ENCODE results near the gene DOCK3.
"Not testable (repeated sequence)": the region's sequence is repeated elsewhere in the genome, so short reads cannot be mapped to it uniquely, and the experiment has no call there.

The DOCK3 gene

DNA sequence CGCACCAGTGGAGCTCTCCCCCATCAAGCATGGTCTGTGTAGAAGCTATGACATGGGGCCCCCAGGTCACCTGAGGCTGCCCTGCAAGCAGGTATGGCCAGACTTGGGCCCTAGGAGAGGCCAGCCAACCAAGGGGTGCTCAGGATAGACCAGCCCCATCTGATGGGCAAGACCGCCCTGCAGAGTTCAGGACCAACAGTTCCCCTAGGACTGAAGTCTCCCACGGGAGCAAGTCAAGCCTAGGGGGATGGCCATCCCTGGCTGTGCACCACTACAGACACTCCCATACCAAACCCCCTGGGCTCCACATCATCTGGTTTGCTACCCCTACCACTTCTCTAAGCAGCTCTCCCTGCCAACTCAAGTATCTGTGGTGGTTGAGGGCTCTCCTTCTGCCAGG is 568.2 kb downstream of the DOCK3 start:
- no peak for DNase-seq (ENCODE audit: low spot score)

DNA sequence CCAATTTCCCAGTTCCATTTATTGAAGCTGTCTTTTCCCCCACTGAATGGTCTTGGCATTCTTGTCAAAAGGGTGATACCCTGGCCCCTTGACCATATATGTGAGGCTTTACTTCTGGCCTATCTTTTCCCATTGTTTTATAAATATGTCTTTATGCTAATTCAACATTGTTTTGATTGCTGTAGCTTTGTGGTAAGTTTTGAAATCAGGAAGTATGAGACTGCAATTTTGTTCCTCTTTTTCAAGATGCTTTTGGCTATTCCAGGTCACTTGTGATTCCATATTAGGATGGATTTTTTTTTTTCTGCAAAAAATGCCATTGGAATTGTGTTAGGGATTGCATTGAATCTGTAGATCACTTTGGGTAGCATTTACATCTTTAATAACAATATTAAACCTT is 569.2 kb downstream of the DOCK3 start:
- no peak for DNase-seq (ENCODE audit: low spot score)

DNA sequence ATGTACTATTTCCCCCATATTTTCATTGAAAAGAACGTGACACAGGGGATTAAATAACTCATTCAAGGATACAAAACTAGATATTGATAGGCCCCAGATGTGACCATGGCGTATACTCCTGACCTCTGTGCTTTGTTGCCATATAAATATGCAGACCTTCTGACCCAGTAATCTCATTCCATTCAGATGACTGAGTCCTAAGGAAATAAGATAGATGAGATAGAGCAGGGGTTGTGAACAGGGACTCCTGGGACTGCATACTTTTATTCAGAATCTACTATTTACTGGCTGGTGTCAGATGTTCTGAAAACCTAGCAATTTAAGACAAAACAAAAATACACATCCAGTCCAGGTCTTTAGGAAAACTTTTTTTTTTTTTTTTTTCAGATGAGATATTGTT is 571.1 kb downstream of the DOCK3 start:
- DNase-seq (ENCODE audit: low spot score) = no peak

DNA sequence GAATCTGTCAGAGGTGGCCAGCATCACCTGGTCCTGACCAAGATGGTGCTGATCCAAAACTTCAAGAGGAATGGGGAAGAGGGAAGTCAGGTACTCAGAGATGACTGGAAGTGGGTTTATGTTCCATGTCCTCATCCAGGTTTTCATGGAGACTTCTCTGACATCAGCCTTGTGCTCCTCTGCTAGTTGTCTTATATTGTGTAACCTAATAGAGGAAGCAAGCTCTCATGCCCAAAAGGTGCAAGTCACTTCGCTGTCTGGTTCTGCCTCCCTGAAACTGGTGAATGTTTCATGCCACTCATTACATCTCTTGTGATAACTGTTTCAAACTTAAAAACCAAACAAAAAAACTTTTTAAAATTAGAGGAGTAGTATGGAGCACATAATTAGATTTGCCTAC is 583.1 kb downstream of the DOCK3 start:
- DNase-seq (ENCODE audit: low spot score) = no peak

DNA sequence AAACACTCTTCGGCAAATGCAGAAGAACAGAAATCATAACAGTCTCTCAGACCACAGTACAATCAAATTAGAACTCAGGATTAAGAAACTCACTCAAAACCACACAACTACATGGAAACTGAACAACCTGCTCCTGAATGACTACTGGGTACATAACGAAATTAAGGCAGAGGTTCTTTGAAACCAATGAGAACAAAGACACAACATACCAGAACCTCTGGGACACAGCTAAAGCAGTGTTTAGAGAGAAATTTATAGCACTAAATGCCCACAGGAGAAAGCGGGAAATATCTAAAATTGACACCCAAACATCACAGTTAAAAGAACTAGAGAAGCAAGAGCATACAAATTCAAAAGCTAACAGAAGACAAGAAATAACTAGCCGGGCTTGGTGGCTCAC is 589.4 kb downstream of the DOCK3 start:
- not testable (repeated sequence) for DNase-seq (ENCODE audit: low spot score)

DNA sequence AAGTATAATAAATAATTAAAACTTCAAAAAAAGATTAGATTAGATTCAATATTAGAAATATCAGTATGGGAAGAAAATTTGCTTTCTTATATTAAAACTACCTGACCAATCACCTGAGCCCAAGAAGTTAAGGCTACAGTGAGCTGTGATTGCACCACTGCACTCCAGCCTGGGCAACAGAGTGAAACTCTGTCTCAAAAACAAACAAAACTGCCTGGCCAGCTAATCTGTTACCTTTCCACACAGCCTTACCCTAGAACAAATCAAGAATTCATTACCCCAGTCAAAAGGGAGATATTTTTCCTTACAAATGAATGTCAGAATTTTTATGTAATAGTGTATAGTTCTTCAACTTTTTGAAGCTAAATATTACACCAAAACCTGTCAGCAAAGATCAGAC is 593.4 kb downstream of the DOCK3 start:
- DNase-seq (ENCODE audit: low spot score) = no peak

DNA sequence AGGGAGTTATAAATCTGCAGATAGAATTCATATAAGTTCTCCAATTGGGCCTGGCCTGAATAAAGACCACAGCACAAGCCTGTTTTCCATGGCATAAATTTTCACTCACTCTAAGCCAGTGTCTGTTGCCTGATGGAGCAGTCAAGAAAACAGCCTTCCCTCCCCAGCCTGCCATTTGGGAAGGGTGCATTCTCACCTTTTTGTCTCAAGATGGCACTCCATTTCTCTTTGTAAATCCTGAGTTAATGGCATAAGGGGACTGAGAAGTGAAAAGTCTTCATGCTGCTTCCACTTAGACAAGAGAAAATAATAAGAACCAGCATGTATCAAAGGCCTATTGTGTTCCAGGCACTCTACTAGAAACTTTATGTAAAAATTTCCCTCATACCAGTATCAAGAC is 594.7 kb downstream of the DOCK3 start:
- DNase-seq (ENCODE audit: low spot score) = no peak

DNA sequence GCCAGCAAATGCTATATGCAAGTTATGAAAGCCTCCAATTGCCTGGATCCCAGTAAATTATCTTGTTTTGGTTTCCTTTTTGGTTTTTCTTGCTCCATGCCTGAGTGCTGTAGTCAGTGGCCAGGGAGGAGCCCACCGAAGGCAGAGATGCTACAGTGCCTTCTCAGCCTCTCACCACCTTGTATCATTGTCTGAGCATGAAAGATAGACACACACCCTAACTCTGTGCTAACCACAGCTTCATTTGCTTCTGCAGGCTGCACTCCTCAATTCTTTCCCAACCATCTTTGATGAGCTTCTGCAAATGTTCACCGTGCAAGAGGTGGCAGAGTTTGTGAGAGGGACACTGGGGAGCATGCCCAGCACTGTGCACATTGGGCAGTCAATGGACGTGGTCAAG is 595.8 kb downstream of the DOCK3 start:
- DNase-seq (ENCODE audit: low spot score) = no peak

DNA sequence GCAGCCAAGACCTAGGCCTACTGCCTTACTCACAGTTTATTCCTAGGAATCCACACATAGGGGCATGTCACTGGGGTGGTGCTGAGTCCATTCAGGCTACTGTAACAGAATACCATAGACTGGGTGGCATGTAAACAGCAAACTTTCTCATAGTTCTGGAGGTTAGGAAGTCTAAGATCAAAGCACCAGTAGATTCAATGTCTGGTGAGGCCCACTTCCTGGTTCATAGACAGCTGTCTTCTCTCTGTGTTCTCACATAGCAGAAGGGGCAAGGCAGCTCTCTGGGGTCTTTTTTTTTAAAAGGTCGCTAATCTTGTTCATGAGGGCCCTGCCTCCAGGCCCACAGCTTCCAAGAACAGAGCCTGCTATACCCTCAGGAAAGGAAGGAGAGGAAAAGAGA is 596.4 kb downstream of the DOCK3 start:
- no peak for DNase-seq (ENCODE audit: low spot score)

DNA sequence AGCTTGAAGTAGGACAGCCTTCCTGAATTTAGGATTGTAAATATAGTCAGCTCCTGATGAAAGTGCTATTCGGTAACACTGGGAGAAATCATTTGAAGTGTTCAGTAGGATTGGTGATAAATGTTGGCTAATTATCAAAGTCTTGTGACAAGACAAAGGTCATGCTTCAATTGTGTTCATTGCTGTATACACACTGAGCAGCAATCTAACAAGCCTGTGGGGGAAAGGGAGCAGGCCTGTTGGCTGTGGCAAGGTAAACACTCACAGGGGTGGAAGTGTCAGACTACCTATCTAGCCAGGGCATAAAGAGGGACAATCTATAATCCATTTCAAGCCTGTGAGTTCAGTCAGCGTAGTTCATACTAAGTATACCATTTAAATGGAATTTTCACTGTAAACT is 599.3 kb downstream of the DOCK3 start:
- DNase-seq (ENCODE audit: low spot score) = no peak

DNA sequence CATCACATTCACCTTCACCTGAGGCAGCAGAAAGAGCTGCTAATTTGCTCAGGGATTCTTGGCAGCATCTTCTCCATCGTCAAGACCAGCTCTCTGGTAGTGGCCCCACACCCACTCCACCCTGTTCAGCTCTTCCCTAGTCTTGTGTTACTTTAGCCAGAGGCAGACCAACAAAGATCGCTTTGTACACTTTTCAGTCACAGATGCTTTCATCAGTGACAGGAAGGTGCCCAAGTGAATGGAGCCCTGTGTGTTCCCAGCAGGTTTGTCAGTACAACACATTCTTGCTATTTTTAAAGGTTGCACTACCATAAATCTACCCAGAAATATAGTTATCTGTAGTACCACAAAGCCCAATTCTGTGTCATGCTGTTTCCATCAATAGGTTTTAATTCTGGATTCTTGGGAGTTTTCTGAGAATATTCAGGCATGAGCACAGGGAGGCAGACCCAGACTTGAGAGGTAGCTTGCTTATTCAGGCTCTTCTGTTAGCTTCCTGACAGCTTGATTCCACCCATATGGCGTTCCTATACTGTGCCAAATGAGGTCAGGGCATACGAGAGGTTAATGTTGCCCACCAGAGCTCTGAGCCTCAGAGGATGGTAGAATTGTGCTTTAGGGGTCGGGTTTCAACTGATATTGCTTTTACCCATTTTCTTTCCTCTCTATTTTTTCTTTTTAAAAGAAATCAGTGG is 600.5 kb downstream of the DOCK3 start:
- no peak for DNase-seq (ENCODE audit: low spot score)

DNA sequence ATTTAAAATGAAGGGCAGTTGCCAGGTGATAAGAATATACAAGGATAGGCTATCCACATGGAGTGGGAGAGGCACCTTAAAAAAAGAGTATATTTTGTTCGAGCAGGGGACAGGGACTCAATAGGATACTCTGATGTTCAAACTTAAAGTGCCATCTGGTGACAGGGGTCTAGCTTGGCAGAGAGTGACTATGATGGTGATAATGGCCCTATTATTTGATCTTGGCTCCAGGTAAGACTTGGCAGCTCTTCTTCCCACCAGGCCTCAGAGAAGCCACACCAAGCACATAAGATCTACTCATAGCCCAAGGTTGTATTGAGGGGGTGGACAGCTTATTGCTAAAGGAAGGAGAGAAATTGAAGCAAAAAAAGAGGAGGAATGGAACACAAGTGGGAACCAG is 601.3 kb downstream of the DOCK3 start:
- no peak for DNase-seq (ENCODE audit: low spot score)

DNA sequence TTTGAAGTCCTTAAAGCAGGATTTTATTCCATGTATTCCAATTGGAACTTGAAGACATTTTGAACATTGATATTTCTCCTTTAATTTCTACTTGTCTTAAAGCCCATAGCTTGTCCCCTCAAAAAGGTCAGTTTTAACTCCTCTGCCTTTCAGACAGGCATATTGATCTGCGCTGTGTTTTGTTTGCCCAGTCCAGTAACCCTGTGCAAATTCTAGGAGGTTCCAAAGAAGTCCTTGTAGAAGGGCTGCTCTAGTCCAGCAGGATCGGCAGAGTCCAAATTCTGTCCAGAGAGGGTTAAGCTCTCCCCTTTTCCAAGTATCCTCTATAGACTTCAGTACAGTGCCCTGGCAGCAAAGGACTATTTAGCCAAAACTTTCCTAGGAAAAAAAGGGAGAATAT is 604.7 kb downstream of the DOCK3 start:
- no peak for DNase-seq (ENCODE audit: low spot score)

DNA sequence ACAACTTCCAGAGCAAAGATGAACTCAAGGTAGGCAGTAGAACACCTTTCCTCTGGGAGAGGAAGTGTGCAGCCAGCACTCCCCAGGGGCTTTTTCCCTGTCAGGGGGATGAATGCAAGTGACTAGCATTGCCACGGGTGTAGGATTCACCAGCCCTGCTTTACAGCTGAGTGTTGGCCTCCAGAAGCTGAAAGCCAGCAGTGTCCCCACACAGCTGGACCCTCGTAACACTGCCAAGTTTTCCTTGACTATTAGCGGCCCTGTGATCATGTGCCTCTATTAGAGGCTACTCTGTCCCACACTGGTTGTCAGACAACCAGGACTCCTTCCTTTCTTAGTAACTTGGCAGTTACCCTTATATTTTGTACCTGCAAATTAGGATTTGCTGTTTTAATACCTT is 605.4 kb downstream of the DOCK3 start:
- no peak for DNase-seq (ENCODE audit: low spot score)

DNA sequence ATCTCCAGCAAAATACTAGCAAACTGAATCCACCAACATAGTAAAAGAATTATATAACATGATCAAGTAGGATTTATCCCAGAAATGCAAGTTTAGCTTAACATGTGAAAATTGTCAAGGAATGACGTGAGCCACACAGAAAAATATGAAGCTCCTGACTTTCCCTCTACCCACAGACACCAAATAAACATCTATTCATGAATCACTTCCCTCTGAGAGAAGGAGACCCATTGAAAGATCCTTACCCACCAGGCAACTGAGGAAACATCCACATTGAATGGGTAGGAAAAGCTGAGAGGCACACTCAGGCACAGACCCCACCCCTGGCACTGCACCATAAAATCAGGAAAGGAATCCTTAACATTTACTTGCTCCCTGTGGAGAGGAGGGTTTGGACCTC is 608.2 kb downstream of the DOCK3 start:
- no peak for DNase-seq (ENCODE audit: low spot score)

DNA sequence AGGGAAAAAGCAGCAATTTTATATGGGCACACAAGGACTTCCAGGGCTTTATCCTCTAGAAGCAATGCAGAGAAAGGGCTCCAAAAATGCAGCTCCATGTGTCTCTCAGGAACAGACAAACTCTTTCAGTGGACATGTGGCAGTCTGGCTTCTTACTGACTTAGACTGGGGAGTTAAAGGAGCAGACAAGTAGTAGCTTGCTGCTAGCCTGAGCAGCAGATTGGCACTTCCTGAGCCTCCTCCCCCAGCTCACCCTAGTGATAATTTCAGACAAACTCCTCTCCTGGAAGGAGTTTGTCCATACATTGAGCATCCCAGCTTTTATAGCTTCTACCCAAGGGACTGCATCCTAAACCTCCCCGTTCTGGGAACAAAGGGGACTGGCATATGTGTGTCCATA is 608.7 kb downstream of the DOCK3 start:
- DNase-seq (ENCODE audit: low spot score) = no peak

DNA sequence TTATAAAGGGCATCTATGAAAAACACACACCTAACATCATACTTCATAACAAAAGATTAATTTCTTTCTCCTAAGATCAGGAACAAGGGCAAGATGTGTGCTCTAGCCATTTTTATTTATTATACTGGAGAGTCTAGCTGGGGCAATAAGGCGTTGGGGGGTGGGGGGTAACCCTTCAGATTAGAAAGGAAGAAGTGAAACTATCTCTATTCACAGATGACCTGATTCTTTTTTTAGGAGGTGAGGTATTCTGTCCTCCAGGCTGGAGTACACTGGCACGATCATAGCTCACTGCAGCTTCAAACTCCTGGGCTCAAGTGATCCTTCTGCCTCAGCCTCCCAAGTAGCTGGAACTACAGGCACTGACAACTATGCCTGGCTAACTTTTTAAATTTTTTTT is 620.9 kb downstream of the DOCK3 start:
- DNase-seq (ENCODE audit: low spot score) = no peak

DNA sequence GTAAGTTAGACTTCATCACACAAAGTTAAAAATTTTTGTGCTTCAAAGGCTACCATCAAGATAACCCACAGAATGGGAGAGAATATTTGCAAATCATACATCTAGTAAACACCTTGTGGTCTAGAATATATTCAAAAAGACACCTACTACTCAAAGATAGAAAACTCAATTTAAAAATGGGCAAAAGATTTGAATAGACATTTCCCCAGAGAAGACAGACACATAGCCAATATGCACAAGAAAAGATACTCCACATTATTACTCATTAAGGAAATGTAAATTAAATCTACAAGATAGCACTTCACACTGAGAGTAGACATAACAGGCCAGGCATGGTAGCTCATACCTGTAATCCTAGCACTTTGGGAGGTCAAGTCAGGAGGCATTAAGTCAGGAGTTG is 622.6 kb downstream of the DOCK3 start:
- no peak for DNase-seq (ENCODE audit: low spot score)

DNA sequence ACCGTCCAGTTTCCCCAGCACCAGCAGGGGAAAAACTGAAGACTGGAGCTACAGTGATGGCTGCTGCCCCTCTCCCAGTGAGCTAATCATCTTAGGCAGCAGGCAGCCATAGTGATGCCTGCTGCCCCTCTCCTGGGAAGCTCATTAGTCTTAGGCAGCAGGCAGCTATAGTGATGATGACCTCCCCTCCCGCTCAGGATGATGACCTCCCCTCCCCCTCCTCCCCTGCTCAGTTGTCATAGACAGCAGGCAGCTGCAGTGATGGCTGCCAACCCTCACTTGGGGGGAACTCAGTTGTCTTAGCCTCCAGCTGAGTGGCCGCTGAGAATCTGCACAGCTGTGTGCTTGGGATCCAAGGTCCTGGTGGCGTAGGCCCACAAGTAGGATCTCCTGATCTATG is 629.5 kb downstream of the DOCK3 start:
- DNase-seq (ENCODE audit: low spot score) = no peak

DNA sequence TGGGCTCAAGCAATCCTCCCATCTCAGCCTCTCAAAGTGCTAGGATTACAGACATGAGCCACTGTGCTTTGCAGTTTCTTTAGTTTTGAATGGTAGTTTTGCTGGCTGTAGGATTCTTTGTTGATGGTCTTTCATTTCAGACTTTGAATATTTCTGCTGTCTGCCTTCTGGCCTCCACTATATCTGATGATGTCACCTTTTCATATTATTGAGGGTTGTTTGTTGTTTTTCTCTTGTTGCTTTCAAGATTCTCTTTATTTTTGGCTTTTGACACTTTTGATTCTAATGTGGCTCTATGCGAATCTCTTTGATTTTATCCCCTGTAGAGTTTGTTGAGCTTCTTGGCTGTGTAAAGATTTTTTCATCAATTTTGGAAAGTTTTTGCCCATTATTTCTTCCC is 631.4 kb downstream of the DOCK3 start:
- DNase-seq (ENCODE audit: low spot score) = no peak

DNA sequence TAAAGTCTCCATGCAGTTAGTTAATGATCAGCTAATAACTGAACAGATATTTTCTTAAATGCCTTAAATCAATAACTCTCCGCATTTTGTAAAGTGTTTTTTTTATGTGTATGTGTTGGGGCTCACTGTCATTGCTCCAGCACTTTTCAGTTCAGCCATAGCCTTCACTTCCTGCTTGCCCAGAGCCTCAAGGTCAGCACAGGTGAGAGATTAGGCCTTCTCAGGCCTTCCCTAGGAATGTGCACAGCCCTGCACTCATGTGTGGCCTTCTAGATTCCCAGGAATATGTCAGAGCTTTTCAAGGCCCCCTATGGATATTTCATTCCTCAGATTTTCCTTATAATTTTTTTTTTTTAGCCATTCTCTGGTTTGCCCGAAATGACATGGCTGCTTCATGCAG is 632.7 kb downstream of the DOCK3 start:
- no peak for DNase-seq (ENCODE audit: low spot score)

DNA sequence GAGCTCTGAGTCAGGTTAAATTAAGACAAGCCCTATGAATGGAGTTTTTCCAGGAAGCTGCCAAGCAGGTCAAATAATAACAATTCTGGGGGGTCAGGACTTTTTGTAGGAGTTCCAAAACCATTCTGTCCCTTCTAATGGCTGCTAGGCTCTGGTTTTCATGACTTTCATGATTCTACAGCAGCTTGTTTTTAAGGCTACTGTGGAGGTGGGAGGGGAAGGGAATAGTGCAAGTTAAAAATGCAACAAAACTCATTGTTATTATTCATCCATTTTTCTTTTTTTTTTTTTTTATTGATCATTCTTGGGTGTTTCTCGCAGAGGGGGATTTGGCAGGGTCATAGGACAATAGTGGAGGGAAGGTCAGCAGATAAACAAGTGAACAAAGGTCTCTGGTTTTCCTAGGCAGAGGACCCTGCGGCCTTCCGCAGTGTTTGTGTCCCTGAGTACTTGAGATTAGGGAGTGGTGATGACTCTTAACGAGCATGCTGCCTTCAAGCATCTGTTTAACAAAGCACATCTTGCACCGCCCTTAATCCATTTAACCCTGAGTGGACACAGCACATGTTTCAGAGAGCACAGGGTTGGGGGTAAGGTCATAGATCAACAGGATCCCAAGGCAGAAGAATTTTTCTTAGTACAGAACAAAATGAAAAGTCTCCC is 633.3 kb downstream of the DOCK3 start:
- not testable (repeated sequence) for DNase-seq (ENCODE audit: low spot score)

DNA sequence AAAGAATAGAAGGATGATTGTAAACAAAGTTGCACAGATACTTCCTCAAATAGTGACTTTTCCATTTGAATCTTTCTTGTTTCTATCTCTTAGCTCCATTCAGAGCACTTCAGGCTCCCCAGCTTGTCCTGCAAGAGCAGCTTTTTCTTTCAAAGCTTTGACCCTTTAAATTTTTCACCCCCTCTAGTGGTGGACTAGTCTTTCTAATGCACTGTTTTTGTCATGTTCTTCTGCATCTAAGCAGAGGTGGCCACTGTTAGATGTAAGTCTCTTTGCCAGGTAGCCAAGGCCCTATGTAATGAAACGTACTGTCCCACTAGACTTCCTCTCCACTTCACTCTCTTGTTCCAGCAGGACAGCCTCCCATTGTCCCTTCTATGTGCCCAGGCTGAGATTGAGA is 636.3 kb downstream of the DOCK3 start:
- peak; percentile 25 for DNase-seq (ENCODE audit: low spot score)

DNA sequence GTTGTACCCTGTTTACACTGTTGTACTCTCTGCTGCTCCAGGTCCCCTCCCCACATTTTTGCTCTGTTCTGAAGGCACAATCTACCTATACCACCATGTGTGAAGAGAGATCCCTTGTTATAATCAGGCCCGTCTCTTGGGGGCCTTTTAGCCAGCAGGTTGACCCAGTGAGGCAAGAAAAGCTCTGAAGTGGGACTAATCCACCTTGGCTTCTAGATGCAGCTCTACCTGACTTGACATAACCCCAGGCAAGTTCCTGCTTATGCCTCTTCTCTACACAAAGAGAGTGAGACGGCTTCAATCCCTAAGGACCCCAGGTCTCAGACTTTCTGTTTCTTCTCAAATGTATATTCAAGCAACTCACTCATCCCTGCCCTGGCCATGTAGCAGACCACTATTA is 653.5 kb downstream of the DOCK3 start:
- no peak for DNase-seq (ENCODE audit: low spot score)

Data from CD4-positive, alpha-beta T cell treated with Interleukin-15 for 4 hours (primary cell).